Measurements from ENCODE around the gene NCKAP5.

- no peak for TF ChIP-seq JUNB (CRISPR knock-in tag; IDR thresholded peaks at IDR 0.05; ENCODE audit: borderline replicate concordance)
- no peak for TF ChIP-seq MEIS2 (CRISPR knock-in tag; IDR thresholded peaks at IDR 0.05)
- no peak for TF ChIP-seq NBN (conservative IDR thresholded peaks at IDR 0.05)
Observed at GRCh38 chr2:133200684-133201421, 367.4 kb downstream of the NCKAP5 start.

All from HepG2 (cell line).